GM13977 (cell line): ENCODE data around the gene CTTNBP2NL.
"Not testable (repeated sequence)": the region's sequence is repeated elsewhere in the genome, so short reads cannot be mapped to it uniquely, and the experiment has no call there.

Experiments
- DNase-seq: peaks from one replicate; pipeline ENCODE4 v3.0.0; 2012; ENCODE audit warnings: low spot score
- in situ Hi-C: fragments of 300-500 bp; cut with MboI; formaldehyde crosslinking; loops from one replicate; pipeline ENCODE4 v1.12.0; 2022; ENCODE audit warnings: low sequenced_read_pairs, low pct_unique_long_range_greater_than_20kb, mixed read lengths, inconsistent platforms; ENCODE audit not compliant: unreplicated experiment
- TF ChIP-seq, protein P1 (sequence below): IDR thresholded peaks from 2 replicates; pipeline ENCODE4 v1.5.1; 2012; ENCODE audit warnings: mild to moderate bottlenecking, control low read depth; ENCODE audit not compliant: insufficient read depth; ENCODE audit errors: extremely low read depth, missing control alignments

The CTTNBP2NL gene

DNA sequence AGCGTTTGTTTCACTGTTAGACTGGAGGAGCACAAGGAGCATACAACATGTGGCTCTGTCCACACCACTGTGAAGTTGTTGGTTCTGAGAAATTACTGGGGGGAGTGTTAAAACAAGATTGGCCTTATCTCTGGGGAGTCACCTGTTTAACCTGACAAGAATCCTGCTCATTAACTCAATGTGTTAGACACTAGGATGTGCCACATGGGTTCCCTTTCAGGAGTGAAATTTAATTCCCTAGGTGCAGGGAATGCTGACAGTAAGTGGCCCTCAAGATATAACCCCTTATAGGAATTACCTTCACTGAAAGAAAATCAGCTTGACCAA, 66.9 kb downstream of the CTTNBP2NL start:
- in situ Hi-C loops = loop anchor here (10.0 kb wide), 1 partner anchor 68 kb away; the partner anchor contains the start of gene CTTNBP2NL
- TF ChIP-seq, protein P1, sequence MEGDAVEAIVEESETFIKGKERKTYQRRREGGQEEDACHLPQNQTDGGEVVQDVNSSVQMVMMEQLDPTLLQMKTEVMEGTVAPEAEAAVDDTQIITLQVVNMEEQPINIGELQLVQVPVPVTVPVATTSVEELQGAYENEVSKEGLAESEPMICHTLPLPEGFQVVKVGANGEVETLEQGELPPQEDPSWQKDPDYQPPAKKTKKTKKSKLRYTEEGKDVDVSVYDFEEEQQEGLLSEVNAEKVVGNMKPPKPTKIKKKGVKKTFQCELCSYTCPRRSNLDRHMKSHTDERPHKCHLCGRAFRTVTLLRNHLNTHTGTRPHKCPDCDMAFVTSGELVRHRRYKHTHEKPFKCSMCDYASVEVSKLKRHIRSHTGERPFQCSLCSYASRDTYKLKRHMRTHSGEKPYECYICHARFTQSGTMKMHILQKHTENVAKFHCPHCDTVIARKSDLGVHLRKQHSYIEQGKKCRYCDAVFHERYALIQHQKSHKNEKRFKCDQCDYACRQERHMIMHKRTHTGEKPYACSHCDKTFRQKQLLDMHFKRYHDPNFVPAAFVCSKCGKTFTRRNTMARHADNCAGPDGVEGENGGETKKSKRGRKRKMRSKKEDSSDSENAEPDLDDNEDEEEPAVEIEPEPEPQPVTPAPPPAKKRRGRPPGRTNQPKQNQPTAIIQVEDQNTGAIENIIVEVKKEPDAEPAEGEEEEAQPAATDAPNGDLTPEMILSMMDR = no peak
- no peak for DNase-seq

DNA sequence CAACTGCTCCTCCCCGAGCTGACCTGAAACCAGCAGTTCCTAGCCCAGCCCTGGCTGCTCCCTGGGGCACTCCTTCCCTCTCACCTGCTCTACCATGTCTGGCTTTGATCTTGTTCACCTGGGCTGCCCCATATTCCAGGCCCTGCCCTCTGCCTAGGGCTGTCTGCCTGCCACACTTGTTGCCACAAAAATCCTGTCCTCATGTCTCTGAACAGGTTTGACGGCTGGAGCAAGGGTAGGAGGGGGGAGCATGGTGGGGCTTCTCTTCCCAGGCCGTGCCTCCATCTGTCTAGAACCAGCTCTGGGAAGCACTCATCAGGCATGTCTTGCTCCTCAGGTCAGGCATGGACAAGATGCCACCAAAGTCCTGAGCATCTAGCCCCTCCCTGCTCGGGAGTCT, 68.5 kb downstream of the CTTNBP2NL start:
- no peak for DNase-seq
- in situ Hi-C loops = loop anchor here (10.0 kb wide), 1 partner anchor 70 kb away; the partner anchor contains the start of gene CTTNBP2NL
- TF ChIP-seq, protein P1 = no peak

DNA sequence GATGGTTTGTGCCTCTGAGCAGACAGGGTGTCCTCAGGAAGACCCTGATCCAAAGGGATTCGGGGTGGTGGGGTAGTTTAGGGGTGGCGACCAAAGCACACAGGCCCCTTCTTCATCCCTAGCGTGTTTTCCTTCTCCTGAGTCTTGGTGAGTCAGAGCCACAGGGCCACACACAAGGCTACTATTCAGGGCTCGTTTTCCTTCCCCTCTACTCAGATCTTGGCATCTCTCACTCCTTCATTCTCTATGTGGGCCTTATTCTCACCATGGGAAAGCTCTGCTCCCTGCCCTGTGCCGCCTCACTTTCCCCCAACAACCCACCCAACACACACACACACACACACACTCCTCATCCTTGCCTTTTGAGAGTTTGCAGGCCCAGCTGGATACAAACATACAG, 69.1 kb downstream of the CTTNBP2NL start:
- no peak for DNase-seq
- TF ChIP-seq, protein P1 = no peak
- in situ Hi-C loops = loop anchor here (10.0 kb wide), 1 partner anchor 70 kb away; the partner anchor contains the start of gene CTTNBP2NL

DNA sequence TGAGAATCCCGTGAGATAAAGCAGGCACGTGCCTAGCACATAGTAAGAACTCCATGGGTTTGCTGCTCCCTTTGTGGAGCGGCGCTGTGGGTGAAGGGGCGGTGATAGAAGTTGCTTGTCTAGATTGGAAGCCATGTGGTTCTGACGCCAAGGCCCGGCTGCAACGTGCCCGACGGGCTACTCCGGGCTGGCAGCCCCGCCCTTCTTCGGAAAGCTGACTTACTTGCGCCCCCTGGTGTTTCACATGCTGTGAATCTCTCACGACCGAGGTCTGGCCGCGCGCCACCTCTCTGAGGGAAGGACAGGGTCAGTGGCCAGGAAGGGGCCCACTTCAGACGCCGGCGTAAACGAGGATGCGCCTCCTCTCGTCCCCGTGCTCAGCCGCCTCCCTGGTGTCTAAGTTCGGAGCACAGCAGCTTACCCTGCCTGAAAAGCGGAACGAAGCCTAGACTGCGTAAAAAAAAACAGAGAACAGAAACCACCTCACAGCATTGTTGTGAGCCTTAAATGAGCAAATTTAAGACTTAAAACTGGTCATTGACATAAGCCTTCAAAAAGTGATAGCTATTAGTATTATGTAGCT, 70.2 kb downstream of the CTTNBP2NL start:
- peak; percentile 81 for DNase-seq
- in situ Hi-C loops = loop anchor here (10.0 kb wide), 1 partner anchor 71 kb away; the partner anchor contains the start of gene CTTNBP2NL
- TF ChIP-seq, protein P1 = peak; percentile 78

DNA sequence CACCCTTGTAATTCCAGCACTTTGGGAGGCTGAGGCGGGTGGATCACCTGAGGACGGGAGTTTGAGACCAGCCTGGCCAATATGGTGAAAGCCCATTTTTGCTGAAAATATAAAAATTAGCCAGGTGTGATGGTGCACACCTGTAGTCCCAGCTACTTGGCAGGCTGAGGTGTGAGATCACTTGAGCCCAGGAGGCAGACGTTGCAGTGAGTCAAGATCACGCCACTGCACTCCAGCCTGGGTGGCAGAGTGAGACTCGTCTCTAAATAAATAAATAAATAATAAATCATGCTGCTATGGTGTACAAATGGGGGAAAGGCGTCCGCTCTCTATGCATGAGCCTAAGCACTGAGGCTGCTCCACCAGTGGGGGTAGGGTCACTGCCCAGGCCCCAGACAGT, 74.3 kb downstream of the CTTNBP2NL start:
- in situ Hi-C loops = not testable (repeated sequence)

DNA sequence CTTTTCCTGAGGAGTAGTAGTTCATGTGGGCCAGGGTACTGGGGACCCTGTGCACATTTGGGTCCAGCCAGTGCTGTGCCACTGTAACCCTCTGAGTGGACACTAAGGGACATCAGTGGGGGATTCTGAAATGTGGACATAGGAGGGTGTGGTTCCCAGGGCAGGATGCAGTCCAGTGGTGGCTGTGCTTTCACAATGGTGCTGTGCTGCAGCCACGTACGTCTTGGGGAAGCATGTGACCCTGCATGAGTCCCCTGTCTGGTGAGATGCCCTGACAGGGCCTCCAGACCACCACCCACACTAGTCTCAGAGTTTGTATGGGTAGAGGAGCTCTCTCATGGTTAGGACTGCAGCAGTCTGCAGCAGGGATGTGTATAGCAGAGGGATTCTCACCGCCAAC, 75.0 kb downstream of the CTTNBP2NL start:
- in situ Hi-C loops = no loop called here
- DNase-seq = no peak
- TF ChIP-seq, protein P1 = no peak

More for the DNA sequence above, 74.3 kb downstream of the CTTNBP2NL start:
- not testable (repeated sequence) for DNase-seq

DNA sequence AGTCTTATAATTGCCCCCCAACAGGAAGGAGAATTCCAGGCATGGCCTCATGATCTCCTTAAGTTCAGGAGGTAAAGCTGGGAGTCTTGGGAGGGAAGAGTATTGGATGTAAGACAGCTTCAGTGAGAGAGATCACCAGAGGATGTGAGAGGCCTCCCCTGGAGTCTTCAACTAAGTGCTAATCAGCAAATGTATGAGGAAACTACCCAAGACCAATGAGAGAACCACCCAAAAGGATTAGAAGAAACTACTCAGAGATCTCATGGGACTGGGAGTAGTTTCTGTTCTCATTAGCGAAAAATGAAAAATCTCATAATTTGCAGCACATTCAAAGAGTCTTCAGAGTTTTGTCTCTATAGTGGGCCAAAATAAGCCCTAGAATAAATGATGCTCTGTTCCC, 76.1 kb downstream of the CTTNBP2NL start:
- TF ChIP-seq, protein P1 = no peak
- in situ Hi-C loops = no loop called here

More for the DNA sequence above, 76.1 kb downstream of the CTTNBP2NL start:
- no peak for DNase-seq
